Left renal cortex interstitium (tissue), 4 donors: ENCODE data around the gene MYOM3. TPM values are rescaled to one million over a fixed set of nuclear protein-coding genes. Genes with fewer than 3 reads are reported as not detected.
"Not testable (repeated sequence)": the region's sequence is repeated elsewhere in the genome, so short reads cannot be mapped to it uniquely, and the experiment has no call there.

Source experiments
- DNase-seq, 4 donors: peaks; one replicate each; pipeline ENCODE4 v3.0.0-alpha.2; 2013; ENCODE audit warnings: low read depth in 4 of 4, low spot score in 2 of 4, missing footprints in 1 of 4
- polyA plus RNA-seq, 4 donors: library from polyadenylated mRNA; unstranded; fragments of 120-200 nt; gene quantifications; one replicate each; pipeline ENCODE4 v1.2.1, GENCODE V29; 2013; ENCODE audit not compliant: insufficient read length in 4 of 4

The MYOM3 gene
- polyA plus RNA-seq, 4 donors = 20.3 to 27.0 (median 24.1) TPM

DNA sequence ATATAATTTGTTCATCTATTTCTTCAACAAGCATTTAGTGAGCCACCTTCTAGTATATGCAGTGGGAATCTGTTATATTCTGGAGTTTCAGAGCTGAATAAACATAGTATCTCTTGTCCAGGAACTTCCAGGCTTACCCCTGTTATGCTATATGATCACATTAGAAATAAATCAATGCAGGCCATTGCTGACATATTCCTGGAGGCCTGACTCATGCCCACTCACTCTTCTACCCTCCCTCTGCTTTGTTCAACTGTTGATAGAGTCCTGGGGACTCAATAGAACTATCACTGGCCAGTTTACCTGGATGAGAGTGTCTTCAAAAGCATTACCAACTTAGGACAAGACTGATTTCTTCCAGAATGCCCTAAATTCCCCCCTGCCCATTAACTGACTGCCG lies 102.5 kb downstream of the MYOM3 start:
- DNase-seq = no peak

DNA sequence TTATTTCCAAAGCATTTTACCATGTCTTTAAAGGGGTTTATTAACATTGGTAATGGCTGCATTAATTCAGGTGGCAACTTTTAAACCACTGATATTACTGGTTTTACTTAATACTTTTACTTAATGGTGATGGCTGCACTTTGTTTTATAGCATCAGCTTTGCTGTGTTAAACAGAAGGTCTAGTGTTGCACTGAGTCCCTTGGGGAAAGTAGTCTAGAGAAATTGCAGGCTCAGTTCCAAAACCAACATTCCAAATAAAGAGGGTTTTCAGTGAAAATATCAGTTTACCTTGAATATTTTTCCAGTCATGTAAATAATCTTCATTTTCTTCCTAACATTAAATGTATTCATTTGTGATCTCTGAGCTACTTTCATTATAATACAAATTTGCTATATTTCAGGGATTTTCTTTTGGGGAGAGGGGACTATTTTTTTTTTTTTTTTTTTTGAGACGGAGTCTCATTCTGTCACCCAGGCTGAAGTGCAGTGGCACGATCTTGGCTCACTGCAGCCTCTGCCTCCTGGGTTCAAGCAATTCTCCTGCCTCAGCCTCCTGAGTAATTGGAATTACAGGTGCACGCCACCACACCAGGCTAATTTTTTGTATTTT lies 103.3 kb downstream of the MYOM3 start:
- not testable (repeated sequence) for DNase-seq

DNA sequence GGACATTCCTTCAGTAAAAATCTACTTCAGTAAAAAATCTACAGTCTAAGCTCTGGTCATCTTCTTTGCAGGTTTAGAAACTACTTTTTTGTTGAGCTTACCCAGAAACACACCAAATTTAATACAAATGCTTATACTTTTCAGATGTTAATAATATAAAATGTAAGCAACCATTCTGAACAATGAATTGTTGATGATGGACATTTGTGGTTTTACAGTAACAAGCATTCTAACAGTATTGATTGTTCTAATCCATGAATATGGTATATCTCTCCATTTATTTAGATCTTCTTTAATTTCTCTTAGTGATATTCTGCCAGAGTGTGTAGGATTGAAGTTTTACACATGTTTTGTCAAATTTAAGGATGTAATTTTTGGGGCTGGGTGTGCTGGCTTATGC lies 104.9 kb downstream of the MYOM3 start:
- no peak for DNase-seq

Other genes starting within 250 kb of the MYOM3 start
- gene FUCA1, start 243.8 kb downstream of the MYOM3 start, polyA plus RNA-seq = 10 to 100 TPM; 38.0 to 57.0 (median 43.2) TPM
- gene CNR2, start 198.8 kb downstream of the MYOM3 start, polyA plus RNA-seq = under 1 TPM; 0.04 to 0.09 (median 0.06) TPM
- 100 to 1,000 TPM; 203 to 256 (median 215) TPM for gene PNRC2, start 152.3 kb downstream of the MYOM3 start, polyA plus RNA-seq
- gene SRSF10, start 131.8 kb downstream of the MYOM3 start, polyA plus RNA-seq = 100 to 1,000 TPM; 167 to 279 (median 223) TPM
- gene IL22RA1, start 31.0 kb upstream of the MYOM3 start, polyA plus RNA-seq = 1 to 10 TPM; 2.8 to 3.9 (median 3.6) TPM
- 1 to 10 TPM; 3.9 to 6.9 (median 5.2) TPM for gene IFNLR1, start 75.2 kb upstream of the MYOM3 start, polyA plus RNA-seq
- 1 to 10 TPM; 2.7 to 6.1 (median 4.5) TPM for gene GRHL3, start 207.2 kb upstream of the MYOM3 start, polyA plus RNA-seq